ENCODE results near the gene AFDN. TPM values are rescaled to one million over a fixed set of nuclear protein-coding genes. Genes with fewer than 3 reads are reported as not detected.
A peak's percentile ranks its signal among the peaks of the same experiment; 100 is the strongest.

AFDN gene
- polyA plus RNA-seq, 1 of the 3 experiments (the other 2 are of a cell fraction) = 25.1 TPM

GRCh38 chr6:167910652-167911051 lies 83.9 kb downstream of the AFDN start:
- Histone ChIP-seq H3K4me1 (ENCODE audit: control insufficient read depth in 1 of 2, insufficient read depth in 2 of 2, low read depth in 1 of 2, low read length in 1 of 2) (peaks cover 0 to 13% of the 10 kb centered on the region in 2 experiments; a peak in 2 of 4 replicates), H3K36me3 (replicated peaks in 1 of 2; ENCODE audit: control insufficient read depth in 1 of 2, insufficient read depth in 2 of 2, low read length in 1 of 2) (peaks cover 29 to 50% of the 10 kb centered on the region in 2 experiments), H3K9ac (no peak overlapping the region), H3K27me3 (ENCODE audit: insufficient read depth) (no peaks in the 10 kb centered on the region), H3K79me2 (ENCODE audit: insufficient read depth) (no peaks in the 10 kb centered on the region), H3K4me2 (no peak overlapping the region), H3F3A (replicated peaks; ENCODE audit: insufficient read depth) (no peaks in the 10 kb centered on the region), H2AFZ (ENCODE audit: low read depth) (no peak overlapping the region), H3K9me2 (no peaks in the 10 kb centered on the region), H3K4me3 (ENCODE audit: low read depth in 2 of 2, low read length in 1 of 2) (no peak overlapping the region), H3K9me3 (no peaks in the 10 kb centered on the region), H3K27ac (ENCODE audit: low read depth in 2 of 2, low read length in 1 of 2) (0 out of 4 replicates have a peak overlapping the region, but pooled peaks of 1 of the 2 experiments have one; percentile 28), H4K20me1 (ENCODE audit: insufficient read depth) (no peaks in the 10 kb centered on the region)
- TF ChIP-seq EZH2phosphoT487 (IDR thresholded peaks at IDR 0.05; ENCODE audit: borderline replicate concordance, low read depth) (no peak), NRF1 (IDR thresholded peaks at IDR 0.05; ENCODE audit: low read depth, low read length) (no peak), ELF1 (IDR thresholded peaks at IDR 0.05) (no peak)
- CTCF ChIA-PET = interaction anchor here (1.1 to 1.7 kb wide), 5 partner anchors 12 to 223 kb away, joined by 3 to 5 read pairs (median 4); no protein-coding TSS in a partner anchor
- POLR2A ChIA-PET = no interaction called here
- no peak for DNase-seq
- WGBS (ENCODE audit: low lambda C conversion rate) = 92% methylated on average over 7 of the region's 7 CpGs

- WGBS (ENCODE audit: low lambda C conversion rate) = 93% methylated on average over 2 of the region's 2 CpGs
- DNase-seq = no peak
- Histone ChIP-seq H3F3A (replicated peaks; ENCODE audit: insufficient read depth) (no peaks in the 10 kb centered on the region), H3K27me3 (ENCODE audit: insufficient read depth) (no peaks in the 10 kb centered on the region), H3K9me2 (no peaks in the 10 kb centered on the region), H3K36me3 (replicated peaks in 1 of 2; ENCODE audit: control insufficient read depth in 1 of 2, insufficient read depth in 2 of 2, low read length in 1 of 2) (peaks cover 29 to 66% of the 10 kb centered on the region in 2 experiments), H3K79me2 (ENCODE audit: insufficient read depth) (no peaks in the 10 kb centered on the region), H4K20me1 (ENCODE audit: insufficient read depth) (no peaks in the 10 kb centered on the region), H3K27ac (ENCODE audit: low read depth in 2 of 2, low read length in 1 of 2) (no peak overlapping the region), H3K9ac (no peak overlapping the region), H2AFZ (ENCODE audit: low read depth) (no peak overlapping the region), H3K4me2 (no peak overlapping the region), H3K4me3 (ENCODE audit: low read depth in 2 of 2, low read length in 1 of 2) (no peak overlapping the region), H3K9me3 (no peaks in the 10 kb centered on the region), H3K4me1 (ENCODE audit: control insufficient read depth in 1 of 2, insufficient read depth in 2 of 2, low read depth in 1 of 2, low read length in 1 of 2) (peaks cover 0 to 8% of the 10 kb centered on the region in 2 experiments; a peak in 2 of 4 replicates)
- ChIA-PET POLR2A (no interaction called here), CTCF (no interaction called here)
- TF ChIP-seq RFX5 (IDR thresholded peaks at IDR 0.05; ENCODE audit: low read length) (no peak), NFIC (IDR thresholded peaks at IDR 0.05; ENCODE audit: borderline replicate concordance) (no peak), POLR2AphosphoS5 (IDR thresholded peaks at IDR 0.05; ENCODE audit: low read depth, low read length) (no peak), GATA2 (CRISPR knock-in tag; IDR thresholded peaks at IDR 0.05) (no peak), USF2 (IDR thresholded peaks at IDR 0.05; ENCODE audit: borderline replicate concordance, low read depth, low read length) (no peak), MXI1 (IDR thresholded peaks at IDR 0.05; ENCODE audit: low read depth, low read length) (no peak), ZBTB33 (IDR thresholded peaks at IDR 0.05; ENCODE audit: borderline replicate concordance, low read depth) (no peak), RAD21 (IDR thresholded peaks at IDR 0.05; ENCODE audit: low read length) (no peak)
Measured at GRCh38 chr6:167912494-167912893, 85.8 kb downstream of the AFDN start.
